ENCODE results near the gene HMGB3.

DNA sequence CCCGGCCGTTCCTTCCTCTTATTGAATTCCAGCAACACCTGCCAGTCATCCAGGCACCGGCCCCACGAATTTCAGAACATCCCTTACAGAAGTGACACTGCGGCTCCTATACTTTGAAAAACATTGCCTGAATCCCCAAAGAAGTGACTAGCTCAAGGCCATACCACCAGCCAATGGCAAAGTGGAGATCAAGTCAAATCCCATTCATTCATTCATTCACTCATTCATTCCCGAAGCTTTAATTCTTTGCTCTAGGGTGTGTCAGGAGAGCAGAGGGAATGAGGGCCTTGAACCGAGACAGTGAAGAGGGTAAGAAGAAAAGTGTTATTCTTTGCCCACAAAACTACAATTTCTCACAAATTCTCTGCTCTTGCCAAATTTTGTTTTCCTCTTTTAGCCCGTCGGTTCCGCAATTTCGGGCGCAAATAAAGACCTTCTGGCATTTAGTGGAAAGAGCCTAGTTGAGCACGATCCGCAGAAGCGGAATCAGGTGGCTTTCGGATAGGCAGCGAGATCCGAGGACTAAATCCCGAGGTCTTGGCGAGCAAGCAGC is 824 bp upstream of the HMGB3 start:
- TF ChIP-seq, protein P1, sequence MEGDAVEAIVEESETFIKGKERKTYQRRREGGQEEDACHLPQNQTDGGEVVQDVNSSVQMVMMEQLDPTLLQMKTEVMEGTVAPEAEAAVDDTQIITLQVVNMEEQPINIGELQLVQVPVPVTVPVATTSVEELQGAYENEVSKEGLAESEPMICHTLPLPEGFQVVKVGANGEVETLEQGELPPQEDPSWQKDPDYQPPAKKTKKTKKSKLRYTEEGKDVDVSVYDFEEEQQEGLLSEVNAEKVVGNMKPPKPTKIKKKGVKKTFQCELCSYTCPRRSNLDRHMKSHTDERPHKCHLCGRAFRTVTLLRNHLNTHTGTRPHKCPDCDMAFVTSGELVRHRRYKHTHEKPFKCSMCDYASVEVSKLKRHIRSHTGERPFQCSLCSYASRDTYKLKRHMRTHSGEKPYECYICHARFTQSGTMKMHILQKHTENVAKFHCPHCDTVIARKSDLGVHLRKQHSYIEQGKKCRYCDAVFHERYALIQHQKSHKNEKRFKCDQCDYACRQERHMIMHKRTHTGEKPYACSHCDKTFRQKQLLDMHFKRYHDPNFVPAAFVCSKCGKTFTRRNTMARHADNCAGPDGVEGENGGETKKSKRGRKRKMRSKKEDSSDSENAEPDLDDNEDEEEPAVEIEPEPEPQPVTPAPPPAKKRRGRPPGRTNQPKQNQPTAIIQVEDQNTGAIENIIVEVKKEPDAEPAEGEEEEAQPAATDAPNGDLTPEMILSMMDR (IDR thresholded peaks at IDR 0.05) = no peak
- TF ChIP-seq POLR2AphosphoS5 (IDR thresholded peaks at IDR 0.05) (no peak), POLR2A (IDR thresholded peaks at IDR 0.05) (no peak), EP300 (IDR thresholded peaks at IDR 0.05) (no peak)
